K562 (cell line): Measurements from ENCODE around the gene SMC6. TPM values are rescaled to one million over a fixed set of nuclear protein-coding genes. Genes with fewer than 3 reads are reported as not detected.

Source experiments
- ATAC-seq: fragments of 200-7000 bp; cut with Tn5 transposase; 3 replicates; pipeline ENCODE4 v1.9.1; 2020; ENCODE audit warnings: moderate library complexity
- BruUV-seq: library from RNA; stranded (reverse); fragments of 400-500 nt; replicated peaks from 2 replicates; lab custom pipeline; 2021; lab: Mats Ljungman, UMichigan
- CTCF ChIA-PET: fragments of 300-600 bp; formaldehyde crosslinking; extraction: SDS; loops from one replicate; lab custom pipeline; 2021; ENCODE audit warnings: low intra/inter-chr PET ratio; lab: Yijun Ruan, JAX
- POLR2A ChIA-PET: fragments of 300-600, 350-650 bp; sonication (Branson Sonifier 250); formaldehyde crosslinking; extraction: SDS; loops from one replicate; lab custom pipeline; 2021; ENCODE audit warnings: antibody characterized with exemption, inconsistent platforms; lab: Yijun Ruan, JAX
- DNase-seq, 4 experiments: peaks; one replicate each; pipeline versions ENCODE4 v3.0.0 to v3.0.0-alpha.2; 2011 to 2018; ENCODE audit warnings: low spot score in 3 of 4, mixed read lengths in 3 of 4; ENCODE audit errors: extremely low read depth in 1 of 4
- FAIRE-seq: peaks from 2 replicates; lab custom pipeline; 2011; peaks lifted over from hg19 to GRCh38; lab: Jason Lieb, UNC
- H2AFZ ChIP-seq: 2 replicates; pipeline ENCODE4 v1.6.0; 2011; ENCODE audit warnings: low read depth, low read length, control low read depth, inconsistent platforms
- H3K27ac ChIP-seq: fragments of 200-600 bp; 3 replicates; pipeline ENCODE4 v1.8.0; 2011; ENCODE audit warnings: low read depth, mild to moderate bottlenecking, control low read depth, inconsistent platforms, low read length, moderate library complexity, mixed read lengths; ENCODE audit errors: extremely low read depth
- H3K27me3 ChIP-seq, 2 experiments: fragments of 300-600 bp in 1 of 2; 2 replicates in 1 of 2; 3 replicates in 1 of 2; pipeline versions ENCODE4 v1.6.0 to v1.8.0; 2011; ENCODE audit warnings: inconsistent platforms in 2 of 2, low read length in 2 of 2, mild to moderate bottlenecking in 1 of 2, mixed read lengths in 1 of 2, moderate library complexity in 1 of 2; ENCODE audit not compliant: control insufficient read depth in 2 of 2, insufficient read depth in 2 of 2
- H3K36me3 ChIP-seq: fragments of 300-600 bp; 3 replicates; pipeline ENCODE4 v1.8.0; 2011; ENCODE audit warnings: mild to moderate bottlenecking, low read length, inconsistent platforms; ENCODE audit not compliant: control insufficient read depth, insufficient read depth
- H3K4me1 ChIP-seq, 2 experiments: fragments of 200-600 bp in 1 of 2; replicated peaks in 1 of 2; 2 replicates in 1 of 2; 3 replicates in 1 of 2; pipeline versions ENCODE4 v1.5.1 to v1.8.0; 2011; ENCODE audit warnings: inconsistent platforms in 2 of 2, low read length in 2 of 2, mild to moderate bottlenecking in 1 of 2, mixed read lengths in 1 of 2, moderate library complexity in 1 of 2; ENCODE audit not compliant: control insufficient read depth in 2 of 2, insufficient read depth in 2 of 2
- H3K4me2 ChIP-seq: 2 replicates; pipeline ENCODE4 v1.6.1; 2011; ENCODE audit warnings: low read length, control low read depth, inconsistent platforms, mixed read lengths; ENCODE audit not compliant: insufficient read depth
- H3K4me3 ChIP-seq: fragments of 200-600 bp; sonication (generic), shearing (Covaris generic); 2 replicates; pipeline ENCODE4 v1.5.1; 2016; ENCODE audit warnings: control low read depth, inconsistent platforms
- H3K79me2 ChIP-seq: fragments of 200-600 bp; 3 replicates; pipeline ENCODE4 v1.8.0; 2011; ENCODE audit warnings: low read length, inconsistent platforms; ENCODE audit not compliant: control insufficient read depth, insufficient read depth
- H3K9ac ChIP-seq, 2 experiments: 2 replicates each; pipeline versions ENCODE4 v1.6.0 to v1.6.1; 2011; ENCODE audit warnings: low read depth in 2 of 2, low read length in 2 of 2, control low read depth in 1 of 2, inconsistent platforms in 1 of 2, mild to moderate bottlenecking in 1 of 2, mixed read lengths in 1 of 2; ENCODE audit not compliant: insufficient read depth in 1 of 2
- H3K9me1 ChIP-seq: one replicate; pipeline ENCODE4 v1.6.0; 2011; ENCODE audit warnings: inconsistent platforms, mild to moderate bottlenecking, low read length, moderate library complexity; ENCODE audit not compliant: control insufficient read depth, insufficient read depth
- H3K9me3 ChIP-seq: replicated peaks from 2 replicates; pipeline ENCODE4 v1.5.1; 2011; ENCODE audit warnings: low read depth, low read length, inconsistent platforms; ENCODE audit not compliant: control insufficient read depth, insufficient read depth
- H4K20me1 ChIP-seq: replicated peaks from 2 replicates; pipeline ENCODE4 v1.6.1; 2011; ENCODE audit warnings: low read length, inconsistent platforms, mixed read lengths; ENCODE audit not compliant: control insufficient read depth, insufficient read depth
- ATF7 ChIP-seq: fragments of 450-650 bp; IDR thresholded peaks from 2 replicates; pipeline ENCODE4 v1.7.1; 2014; ENCODE audit warnings: mild to moderate bottlenecking, moderate library complexity
- BRD4 ChIP-seq: fragments of 200-600 bp; sonication (generic); IDR thresholded peaks from 2 replicates; pipeline ENCODE4 v1.6.1; 2017; ENCODE audit warnings: inconsistent platforms
- CBX1 ChIP-seq: sonication (generic); IDR thresholded peaks from 2 replicates; pipeline ENCODE4 v1.6.1; 2016; ENCODE audit warnings: antibody characterized with exemption, low read depth, mild to moderate bottlenecking
- CC2D1A ChIP-seq: fragments of 450-650 bp; IDR thresholded peaks from 2 replicates; pipeline ENCODE4 v1.6.1; 2017; ENCODE audit warnings: mild to moderate bottlenecking
- IFI16 ChIP-seq: fragments of 250-450 bp; sonication (Bioruptor Pico); IDR thresholded peaks from 2 replicates; pipeline ENCODE4 v2.1.2; 2022; ENCODE audit warnings: mild to moderate bottlenecking, inconsistent platforms
- MAZ ChIP-seq, 2 experiments: fragments of 450-650 bp in 1 of 2; sonication (generic) in 1 of 2; formaldehyde crosslinking; IDR thresholded peaks in 1 of 2; conservative IDR thresholded peaks in 1 of 2; 2 replicates each; pipeline versions ENCODE4 v1.4.0 to v1.5.0; 2020; ENCODE audit warnings: mild to moderate bottlenecking in 1 of 2, missing genetic modification reagents in 1 of 2
- MYC ChIP-seq, 2 experiments: fragments of 250-450 bp in 1 of 2; sonication (Bioruptor Pico) in 1 of 2; IDR thresholded peaks; 2 replicates each; pipeline versions ENCODE4 v1.5.1 to v1.6.1; 2012 to 2021; ENCODE audit warnings: low read depth in 2 of 2, borderline replicate concordance in 1 of 2, improper control_type of control experiment in 1 of 2, low read length in 1 of 2, mild to moderate bottlenecking in 1 of 2, moderate library complexity in 1 of 2
- NCOA2 ChIP-seq, 2 experiments: fragments of 450-650 bp; IDR thresholded peaks; 2 replicates each; pipeline ENCODE4 v1.6.1; 2018; ENCODE audit warnings: mild to moderate bottlenecking in 2 of 2, moderate library complexity in 1 of 2; ENCODE audit not compliant: partially characterized antibody in 2 of 2
- SAFB ChIP-seq: fragments of 200-400 bp; formaldehyde crosslinking; IDR thresholded peaks from 2 replicates; pipeline ENCODE4 v1.6.1; 2017; ENCODE audit warnings: low read depth, low read length, borderline replicate concordance
- U2AF2 ChIP-seq: fragments of 200-400 bp; formaldehyde crosslinking; optimal IDR thresholded peaks from 2 replicates; pipeline ENCODE3; 2017; ENCODE audit warnings: low read depth, mild to moderate bottlenecking, low read length
- ZNF551 ChIP-seq: fragments of 250-450 bp; sonication (Bioruptor Pico); IDR thresholded peaks from 2 replicates; pipeline ENCODE4 v1.5.0; 2021; ENCODE audit warnings: mild to moderate bottlenecking, moderate library complexity
- WGBS: fragments of 100-300 bp; shearing (Covaris generic); methylation state at CpG from one replicate; pipeline ENCODE4 v1.1.6; 2016; ENCODE audit warnings: low coverage, mixed read lengths; ENCODE audit not compliant: insufficient coverage; ENCODE audit errors: missing lambda C conversion rate; 5-methylcytosine and 5-hydroxymethylcytosine counted together
- in situ Hi-C: fragments of 300-500 bp; cut with MboI; formaldehyde crosslinking; loops from 4 replicates; pipeline ENCODE4 v1.15.0; 2018; ENCODE audit warnings: inconsistent platforms, mixed read lengths
- intact Hi-C: fragments of 100-400 bp; cut with micrococcal nuclease; formaldehyde crosslinking; loops from 2 replicates; pipeline ENCODE4 v1.14.2; 2022
- polyA plus RNA-seq, 8 experiments: library from polyadenylated mRNA; depleted of rRNA in 4 of 8; stranded (reverse) in 5 of 8; unstranded in 3 of 8; fragments of >200 nt; fragmentation: Nextera tagmentation in 2 of 8; fragmentation: Illumina TruSeq in 1 of 8; extraction: Ambion mirVana in 2 of 8; extraction: Trizol in 1 of 8; gene quantifications; 2 replicates each; pipeline versions ENCODE4 v1.2.1 to v1.2.3, GENCODE V29; 2011 to 2014; ENCODE audit warnings: inconsistent platforms in 1 of 8, missing spikeins in 1 of 8
- total RNA-seq, 7 experiments: library from RNA; depleted of rRNA in 6 of 7; stranded (reverse); fragments of >200 nt in 6 of 7; fragmentation: Illumina TruSeq in 2 of 7; extraction: Trizol in 2 of 7; gene quantifications; 2 replicates each; pipeline versions ENCODE4 v1.2.1 to v1.2.3, GENCODE V29; 2011 to 2021; ENCODE audit warnings: low replicate concordance in 1 of 7

SMC6 gene
- total and polyA plus RNA-seq, 9 of the 15 experiments (the other 6 are each of a cell fraction or from before 2014, with no cell fraction given) = 14.2 to 75.9 (median 47.7) TPM

DNA sequence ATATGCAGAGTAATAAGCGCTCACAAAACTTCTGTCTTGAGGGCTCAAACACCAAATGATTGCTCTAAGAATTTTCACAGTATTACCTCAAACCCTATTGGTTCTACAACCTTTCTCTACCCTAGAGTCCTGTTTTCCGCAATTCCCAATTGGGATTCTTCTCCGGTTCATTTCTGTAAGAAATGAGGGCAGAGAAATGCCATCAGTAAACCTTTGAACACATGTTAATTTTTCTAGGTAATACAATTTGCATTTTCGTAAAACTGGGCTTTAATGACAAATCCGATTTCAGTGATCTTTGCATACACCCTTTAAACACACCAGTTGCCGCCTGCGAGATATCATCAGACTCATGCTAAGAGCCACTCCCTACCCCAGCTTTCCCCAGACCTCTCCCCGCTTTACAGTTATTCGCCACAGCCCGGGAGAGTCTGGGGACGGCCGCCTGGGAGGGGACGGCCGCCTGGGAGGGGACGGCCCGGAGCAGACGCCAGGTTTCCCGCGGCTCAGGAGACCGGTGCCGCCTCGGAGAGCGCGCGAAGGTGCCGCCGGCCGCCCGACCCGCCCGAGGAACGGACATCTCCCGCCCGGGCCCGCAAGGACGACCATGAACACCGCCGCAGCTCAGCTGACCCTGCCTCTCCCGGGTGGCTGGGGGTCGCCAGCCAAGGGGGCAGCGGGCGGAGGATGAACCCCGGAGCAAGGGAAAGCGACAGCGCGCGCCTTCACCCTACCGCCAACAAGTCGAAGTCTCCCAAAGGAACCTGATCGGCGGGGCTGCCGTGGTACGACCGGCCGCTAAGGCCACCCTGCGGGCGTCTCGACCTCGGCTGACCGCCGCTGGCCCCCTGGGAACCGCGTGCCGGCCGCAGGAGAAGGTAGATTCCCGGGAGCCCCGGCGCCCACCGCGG lies 463 bp downstream of the SMC6 start (continued):
- no peak for TF ChIP-seq SAFB
- peak; percentile 27; the same call in 1 of the 2 replicates for TF ChIP-seq ATF7
- TF ChIP-seq U2AF2 = no peak
- TF ChIP-seq CBX1 = peak; percentile 57; the same call in 1 of the 2 replicates
- TF ChIP-seq MYC (IDR thresholded peaks at IDR 0.05; ENCODE audit: low read depth, low read length) = peak; percentile 30; the same call in 1 of the 2 replicates
- TF ChIP-seq MYC (CRISPR knock-in tag; IDR thresholded peaks at IDR 0.05; ENCODE audit: borderline replicate concordance, low read depth) = no peak; the same call in 1 of the 2 replicates
- TF ChIP-seq ZNF551 (CRISPR knock-in tag) = no peak
- TF ChIP-seq MAZ (CRISPR knock-in tag; conservative IDR thresholded peaks at IDR 0.05 in 1 of 2, IDR thresholded peaks at IDR 0.05 in 1 of 2) = peak in 1 of 2 experiments; percentile 15; a peak in 1 of 4 replicates
- no peak for TF ChIP-seq NCOA2 (IDR thresholded peaks at IDR 0.05; ENCODE audit: partially characterized antibody in 2 of 2)

DNA sequence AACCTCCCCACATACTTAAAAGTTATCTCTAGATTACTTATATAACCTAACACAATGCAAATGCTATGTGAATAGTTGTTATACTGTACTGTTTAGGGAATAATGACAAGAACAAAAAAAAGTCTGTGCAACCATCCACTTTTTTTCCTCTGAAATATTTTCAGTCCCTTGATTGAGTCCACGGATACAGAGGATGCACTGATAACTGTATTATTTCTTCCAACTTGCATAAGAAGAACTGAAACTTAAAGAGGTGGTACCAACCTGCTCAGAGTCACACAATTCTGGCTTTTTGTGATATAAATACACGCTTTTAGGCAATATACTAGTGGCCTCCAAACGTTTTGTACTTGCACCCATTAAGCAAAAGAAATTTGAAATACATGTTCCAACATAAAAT lies 1.4 kb downstream of the SMC6 start:
- CTCF ChIA-PET = no interaction called here
- no TSS peak for BruUV-seq
- H3K4me2 ChIP-seq = peak overlapping the region; percentile 78
- ATAC-seq (no peak), DNase-seq (no peak), FAIRE-seq (no peak)
- H3K27me3 ChIP-seq = no peaks in the 10 kb centered on the region
- intact Hi-C loops = no loop called here
- peak overlapping the region; percentile 72 for H3K4me3 ChIP-seq
- peaks cover 93% of the 10 kb centered on the region for H3K79me2 ChIP-seq
- no peaks in the 10 kb centered on the region for H3K9me3 ChIP-seq
- no peak overlapping the region; the same call in 1 of the 3 replicates for H3K27ac ChIP-seq
- in situ Hi-C loops = no loop called here
- no peak overlapping the region for H2AFZ ChIP-seq
- H3K4me1 ChIP-seq = peaks cover 10 to 37% of the 10 kb centered on the region in 2 experiments
- POLR2A ChIA-PET = interaction anchor here (1.2 kb wide), 1 partner anchor 18 kb away, joined by 3 read pairs; no protein-coding TSS in a partner anchor
- WGBS = 0% methylated on average over 3 of the region's 3 CpGs
- TF ChIP-seq BRD4 (0 out of 2 replicates have a peak, but pooled peaks have one; percentile 27), IFI16 (CRISPR knock-in tag) (no peak), CC2D1A (no peak)
- H4K20me1 ChIP-seq = 0 out of 2 replicates have a peak, but pooled peaks cover 4% of the 10 kb centered on the region
- peaks cover 28% of the 10 kb centered on the region; the same call in 2 of the 3 replicates for H3K36me3 ChIP-seq
- no peaks in the 10 kb centered on the region for H3K9me1 ChIP-seq
- H3K9ac ChIP-seq = peak overlapping the region in 1 of 2 experiments; percentile 89; a peak in 2 of 4 replicates
